ENCODE measurements around the gene COBL. TPM values are rescaled to one million over a fixed set of nuclear protein-coding genes. Genes with fewer than 3 reads are reported as not detected.
A peak's percentile ranks its signal among the peaks of the same experiment; 100 is the strongest.

The COBL gene
- total RNA-seq, 1 experiment from 2014 or later, result 8.6 TPM

DNA sequence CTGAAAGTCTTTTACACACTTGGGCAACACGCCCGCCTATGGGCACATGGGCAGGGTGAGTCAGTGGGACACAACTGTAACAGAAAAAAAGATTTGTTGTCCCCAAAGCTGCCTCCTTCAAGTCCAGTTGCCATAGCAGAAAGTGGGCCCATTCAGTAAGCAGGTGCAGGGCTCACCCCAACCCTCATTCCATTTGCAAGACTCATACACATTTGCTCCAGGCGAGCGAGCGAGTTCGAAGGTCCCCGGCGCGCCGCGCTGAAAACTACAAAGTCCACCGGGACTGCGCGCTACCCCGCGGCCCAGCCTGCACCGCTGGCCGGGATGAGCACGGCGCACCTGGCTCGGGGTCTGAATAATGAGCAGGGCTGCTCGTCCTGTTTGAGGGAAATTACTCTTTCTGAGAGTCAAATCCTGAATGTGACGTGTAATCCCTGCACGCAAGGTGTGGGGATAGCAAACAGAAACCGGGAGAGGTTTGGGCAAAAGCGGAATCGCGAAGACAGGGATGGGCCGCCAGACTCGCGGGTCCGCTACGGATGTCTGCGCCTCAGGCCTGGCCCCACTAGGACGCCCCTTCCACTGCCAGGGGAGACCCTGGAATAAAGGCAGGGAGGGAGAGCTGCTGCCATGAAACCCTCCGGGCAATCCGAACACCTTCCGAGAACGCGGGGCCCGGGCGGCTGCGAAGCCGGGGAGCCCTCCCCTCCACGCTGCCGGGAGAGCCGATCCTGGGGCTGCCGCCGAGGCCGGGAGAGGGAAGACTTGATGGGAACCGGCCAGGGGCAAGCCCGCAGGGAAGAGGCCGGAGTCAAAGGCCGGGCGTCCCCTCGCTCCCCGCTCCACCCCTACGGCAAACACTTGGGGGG, 982 bp downstream of the COBL start:
- Histone ChIP-seq H3K4me3 (ENCODE audit: low read length) (peak overlapping the region; percentile 80), H3K9me3 (ENCODE audit: low read length) (no peaks in the 10 kb centered on the region), H4K20me1 (ENCODE audit: low read length) (no peaks in the 10 kb centered on the region), H3K79me2 (ENCODE audit: low read length) (peaks cover 48% of the 10 kb centered on the region), H3K27me3 (ENCODE audit: low read length) (no peaks in the 10 kb centered on the region), H3K36me3 (ENCODE audit: low read depth, low read length) (no peaks in the 10 kb centered on the region), H3F3A (ENCODE audit: low read length, unreplicated experiment) (no peaks in the 10 kb centered on the region), H2AFZ (ENCODE audit: low read length) (peak overlapping the region; percentile 84), H3K9me2 (replicated peaks; ENCODE audit: low read length) (no peaks in the 10 kb centered on the region), H3K27ac (ENCODE audit: low read length) (peak overlapping the region; percentile 60), H3K4me1 (ENCODE audit: insufficient read depth, low read length) (peaks cover 25% of the 10 kb centered on the region), H3K9ac (ENCODE audit: low read length) (peak overlapping the region; percentile 77), H3K4me2 (ENCODE audit: low read length) (peak overlapping the region; percentile 91)
- DNase-seq, result peak; percentile 74
- TSS peak; percentile 87 for BruUV-seq (replicated peaks)
- TF ChIP-seq EZH2 (IDR thresholded peaks at IDR 0.05; ENCODE audit: low read length, unreplicated experiment), result no peak
- no peak for TF ChIP-seq EZH2phosphoT487 (IDR thresholded peaks at IDR 0.05; ENCODE audit: borderline replicate concordance, low read length)
- TF ChIP-seq CTCF (conservative IDR thresholded peaks at IDR 0.05; ENCODE audit: low read depth, low read length), result no peak
- CTCF ChIA-PET, result interaction anchor here (1.2 kb wide), 1 partner anchor 153 kb away, joined by 4 read pairs; no protein-coding TSS in a partner anchor
- peak; percentile 52 for ATAC-seq
- POLR2A ChIA-PET (ENCODE audit: unreplicated experiment), result interaction anchor here (0.6 to 0.7 kb wide), 2 partner anchors 9 to 52 kb away, joined by 4 to 11 read pairs; no protein-coding TSS in a partner anchor
- intact Hi-C loops (cut with micrococcal nuclease), result loop anchor here (2.0 to 5.0 kb wide), 3 partner anchors 13 to 53 kb away; no protein-coding TSS in a partner anchor

- TF ChIP-seq EZH2phosphoT487 (IDR thresholded peaks at IDR 0.05; ENCODE audit: borderline replicate concordance, low read length) (no peak), EZH2 (IDR thresholded peaks at IDR 0.05; ENCODE audit: low read length, unreplicated experiment) (no peak), CTCF (conservative IDR thresholded peaks at IDR 0.05; ENCODE audit: low read depth, low read length) (no peak)
- Histone ChIP-seq H3F3A (ENCODE audit: low read length, unreplicated experiment) (no peaks in the 10 kb centered on the region), H3K4me2 (ENCODE audit: low read length) (peak overlapping the region; percentile 91), H2AFZ (ENCODE audit: low read length) (peak overlapping the region; percentile 84), H3K4me3 (ENCODE audit: low read length) (peak overlapping the region; percentile 80), H3K9me3 (ENCODE audit: low read length) (no peaks in the 10 kb centered on the region), H3K9ac (ENCODE audit: low read length) (peak overlapping the region; percentile 77), H3K27ac (ENCODE audit: low read length) (peak overlapping the region; percentile 60), H3K27me3 (ENCODE audit: low read length) (no peaks in the 10 kb centered on the region), H3K4me1 (ENCODE audit: insufficient read depth, low read length) (peaks cover 25% of the 10 kb centered on the region), H3K79me2 (ENCODE audit: low read length) (peaks cover 48% of the 10 kb centered on the region), H4K20me1 (ENCODE audit: low read length) (no peaks in the 10 kb centered on the region), H3K9me2 (replicated peaks; ENCODE audit: low read length) (no peaks in the 10 kb centered on the region), H3K36me3 (ENCODE audit: low read depth, low read length) (no peaks in the 10 kb centered on the region)
- ChIA-PET CTCF (interaction anchor here (1.2 kb wide), 1 partner anchor 152 kb away, joined by 4 read pairs; no protein-coding TSS in a partner anchor), POLR2A (ENCODE audit: unreplicated experiment) (no interaction called here)
- intact Hi-C loops (cut with micrococcal nuclease), result loop anchor here (2.0 to 5.0 kb wide), 2 partner anchors 36 to 52 kb away; no protein-coding TSS in a partner anchor
- DNase-seq (peak; percentile 32), ATAC-seq (no peak)
- TSS peak; percentile 52 for BruUV-seq (replicated peaks)
These were observed 1.9 kb downstream of the COBL start for GRCh38 chr7:51314726-51315125.

Data from PC-3 (cell line).